Measurements from ENCODE around the gene C1orf56.

GRCh38 chr1:151059109-151060006 is 11.8 kb downstream of the C1orf56 start, which contains the start of gene CDC42SE1:
- TF ChIP-seq AGO2 (optimal IDR thresholded peaks at IDR 0.05; ENCODE audit: low read depth, low read length) (peak; percentile 64), ZBTB26 (CRISPR knock-in tag; IDR thresholded peaks at IDR 0.05; ENCODE audit: borderline replicate concordance) (peak; percentile 44; the same call in 1 of the 2 replicates), ZNF770 (CRISPR knock-in tag; IDR thresholded peaks at IDR 0.05) (0 out of 2 replicates have a peak, but pooled peaks have one; percentile 55), ZNF672 (CRISPR knock-in tag; IDR thresholded peaks at IDR 0.05) (no peak), MAX (IDR thresholded peaks at IDR 0.05) (no peak; the same call in 1 of the 2 replicates), CTCF (CRISPR knock-in tag; IDR thresholded peaks at IDR 0.05) (peak; percentile 89), NFIB (CRISPR knock-in tag; IDR thresholded peaks at IDR 0.05; ENCODE audit: borderline replicate concordance) (no peak), KDM2A (CRISPR knock-in tag; IDR thresholded peaks at IDR 0.05; ENCODE audit: borderline replicate concordance, low read depth) (peak; percentile 94), SMAD1 (CRISPR knock-in tag; IDR thresholded peaks at IDR 0.05; ENCODE audit: borderline replicate concordance, low read depth) (peak; percentile 74; the same call in 1 of the 2 replicates)
